Ramos (cell line): ENCODE results near the gene PRKCB.

ENCODE experiments used
- in situ Hi-C: fragments of 300-500 bp; cut with MboI; formaldehyde crosslinking; loops from one replicate; pipeline ENCODE4 v1.14.3; 2022; ENCODE audit warnings: low sequenced_read_pairs; ENCODE audit not compliant: unreplicated experiment

Gene PRKCB

DNA sequence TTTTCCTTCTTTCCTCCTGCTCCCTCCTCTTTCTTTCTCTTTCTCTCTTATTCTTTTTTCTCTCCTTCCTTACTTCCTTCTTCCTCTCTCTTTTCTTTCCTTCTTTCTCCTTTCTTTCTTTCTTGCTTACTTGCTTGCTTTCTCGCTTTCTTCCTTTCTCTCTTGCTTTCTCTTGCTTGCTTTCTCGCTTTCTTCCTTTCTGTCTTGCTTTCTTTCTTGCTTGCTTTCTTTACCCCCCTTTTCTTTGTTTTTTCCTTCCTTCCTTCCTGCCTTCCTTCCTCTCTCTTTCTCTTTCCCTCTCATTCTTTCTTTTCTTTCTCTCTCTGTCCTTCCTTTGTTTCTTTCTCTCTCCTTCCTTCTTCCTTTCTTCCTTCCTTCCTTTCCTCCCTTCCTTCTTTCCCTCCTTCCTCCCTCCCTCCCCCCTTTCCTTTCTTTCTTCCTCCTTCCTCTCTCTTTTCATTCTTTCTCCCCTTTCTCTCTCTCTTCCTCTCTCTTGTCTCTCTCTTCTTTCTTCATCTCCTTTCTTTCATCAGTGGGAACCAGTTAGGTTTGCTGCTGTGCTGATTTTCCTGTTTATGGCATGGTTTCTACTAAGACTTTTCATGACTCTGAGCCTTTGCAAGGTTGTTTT is 277.4 kb downstream of the PRKCB start:
- in situ Hi-C loops: no loop called here

DNA sequence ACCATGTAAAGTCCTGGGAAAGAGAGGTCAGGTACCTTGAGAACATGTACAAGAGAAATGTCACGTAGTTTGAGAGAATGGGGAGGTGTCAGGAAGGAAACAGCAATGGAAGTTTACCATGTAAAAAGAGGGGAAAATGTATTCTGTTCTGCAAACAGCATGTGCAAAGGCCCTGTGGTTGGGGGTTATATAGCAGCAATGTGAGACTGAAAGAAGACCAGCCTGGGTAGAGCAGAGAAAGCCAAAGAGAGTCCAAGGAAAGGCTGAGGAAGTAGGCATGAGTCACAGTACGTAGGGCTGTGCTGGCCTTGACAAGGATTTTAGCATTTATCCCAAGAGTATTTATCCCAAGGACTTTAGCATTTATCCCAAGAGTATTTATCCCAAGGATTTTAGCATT is 279.1 kb downstream of the PRKCB start:
- in situ Hi-C loops: no loop called here

DNA sequence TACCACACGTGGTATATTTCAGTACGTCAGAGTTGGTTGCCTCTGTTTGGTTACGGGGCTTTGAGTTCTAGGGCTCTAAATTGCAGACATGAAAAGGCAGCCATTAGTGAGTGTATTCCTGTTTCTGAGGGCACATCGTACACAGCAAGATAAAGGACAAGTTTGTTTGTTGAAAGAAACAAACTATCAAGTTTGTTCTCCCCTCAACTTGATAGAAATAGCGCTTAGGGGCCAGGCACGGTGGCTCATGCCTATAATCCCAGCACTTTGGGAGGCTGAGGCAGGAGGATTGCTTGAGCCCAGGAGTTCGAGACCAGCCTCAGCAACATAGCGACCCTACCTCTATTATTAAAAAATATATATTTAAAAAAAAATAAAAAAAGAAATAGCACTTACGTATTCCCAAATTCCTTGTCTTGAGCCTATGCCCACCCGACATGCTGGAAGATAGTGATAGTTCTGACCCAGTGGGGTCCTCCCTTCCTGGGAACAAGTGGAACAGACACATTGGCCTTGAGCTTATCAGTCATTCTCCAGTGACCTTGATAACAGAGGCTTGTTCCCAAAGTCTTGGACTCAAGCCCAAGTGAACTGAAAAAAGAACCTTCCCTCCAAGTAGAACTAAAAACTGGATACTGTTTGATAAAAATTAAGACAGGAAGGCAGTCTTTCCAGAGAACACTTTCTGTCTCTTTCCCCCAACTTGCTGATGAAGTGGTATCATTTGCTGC is 280.4 kb downstream of the PRKCB start:
- in situ Hi-C loops: no loop called here

DNA sequence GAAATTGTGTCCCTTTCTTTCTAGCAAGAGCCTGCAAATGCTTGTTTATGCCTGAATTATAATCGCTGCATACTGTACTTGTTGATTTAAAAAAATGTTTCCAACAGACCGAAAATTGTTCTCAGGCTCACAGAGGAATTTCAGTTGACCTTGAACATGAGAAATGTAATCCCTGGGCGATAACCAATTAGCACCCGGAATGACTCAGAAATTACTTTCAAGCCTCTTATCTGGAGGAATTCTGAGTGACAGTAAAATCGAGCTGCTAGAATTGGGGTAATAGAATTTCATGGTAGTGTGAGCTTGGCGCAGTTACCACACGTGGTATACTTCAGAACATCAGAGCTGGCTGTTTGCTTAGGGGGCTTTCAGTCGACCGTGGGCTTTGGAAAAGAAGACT is 281.2 kb downstream of the PRKCB start:
- in situ Hi-C loops: no loop called here

DNA sequence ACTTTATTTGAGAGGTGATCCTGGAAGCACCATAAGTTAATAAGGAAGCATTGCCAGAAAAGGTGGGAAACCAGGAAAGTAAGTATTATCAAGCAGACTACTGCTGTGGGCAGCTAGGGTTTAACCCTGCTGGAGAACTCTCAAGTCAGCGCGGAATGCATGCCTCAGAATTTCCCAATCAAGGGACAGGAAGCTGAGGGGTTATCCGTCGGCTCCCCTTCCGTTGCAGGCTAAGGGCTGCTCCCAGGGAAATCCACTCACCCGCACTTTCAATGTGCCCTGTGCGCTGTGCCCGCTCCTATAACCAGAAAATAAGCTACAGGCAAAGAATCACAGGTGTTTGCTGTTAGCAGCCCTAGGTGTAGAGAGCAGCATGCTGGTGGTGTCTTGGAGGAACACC is 281.9 kb downstream of the PRKCB start:
- in situ Hi-C loops: no loop called here

DNA sequence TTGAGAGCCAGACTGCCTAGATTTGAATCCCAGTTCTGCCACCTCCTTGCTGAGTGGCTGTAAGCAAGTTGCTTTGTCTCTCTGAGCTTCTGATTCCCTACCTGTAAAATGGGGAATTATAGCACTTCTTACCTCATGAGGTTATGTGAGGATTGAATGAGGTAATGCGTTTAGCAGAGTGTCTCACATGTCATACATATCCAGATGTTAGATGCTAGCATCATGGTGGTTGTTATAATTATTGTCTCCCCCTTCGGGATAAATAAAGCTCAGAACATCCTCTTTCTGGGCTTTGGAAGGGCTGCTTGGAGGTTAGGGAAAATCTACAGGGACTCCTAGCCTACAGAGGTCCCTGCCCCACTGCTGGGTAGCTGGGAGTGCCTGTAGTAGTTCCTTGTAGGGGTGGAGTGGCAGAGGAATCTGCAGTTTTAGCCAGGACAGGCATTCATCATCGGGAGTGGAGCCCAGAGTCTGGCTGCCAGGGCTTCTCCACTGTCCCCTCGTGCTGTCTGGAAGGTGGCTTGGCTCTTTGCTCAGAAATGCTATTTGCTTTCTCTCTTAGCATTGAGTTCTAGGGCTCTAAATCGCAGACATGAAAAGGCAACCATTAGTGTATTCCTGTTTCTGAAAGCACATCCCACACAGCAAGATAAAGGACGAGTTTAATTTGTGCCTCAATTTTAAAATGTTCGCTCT is 282.5 kb downstream of the PRKCB start:
- in situ Hi-C loops: no loop called here

DNA sequence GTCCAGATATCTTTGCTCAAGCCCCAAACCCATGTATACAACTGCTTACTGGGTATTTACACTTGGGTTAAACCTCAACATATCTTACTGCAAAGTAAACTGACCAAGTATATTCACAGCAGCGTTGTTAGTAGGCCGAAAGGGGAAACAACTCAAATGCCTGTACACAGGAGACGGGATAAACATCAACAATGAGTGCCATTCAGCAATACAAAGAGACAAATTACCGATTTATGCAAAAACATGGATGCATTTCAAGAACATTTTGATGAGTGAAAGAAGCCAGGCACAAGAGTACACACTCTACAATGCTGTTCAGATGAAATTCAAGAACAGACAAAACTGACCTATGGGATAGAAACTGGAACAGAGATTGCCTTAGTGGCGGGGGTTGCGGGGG is 284.0 kb downstream of the PRKCB start:
- in situ Hi-C loops: no loop called here

DNA sequence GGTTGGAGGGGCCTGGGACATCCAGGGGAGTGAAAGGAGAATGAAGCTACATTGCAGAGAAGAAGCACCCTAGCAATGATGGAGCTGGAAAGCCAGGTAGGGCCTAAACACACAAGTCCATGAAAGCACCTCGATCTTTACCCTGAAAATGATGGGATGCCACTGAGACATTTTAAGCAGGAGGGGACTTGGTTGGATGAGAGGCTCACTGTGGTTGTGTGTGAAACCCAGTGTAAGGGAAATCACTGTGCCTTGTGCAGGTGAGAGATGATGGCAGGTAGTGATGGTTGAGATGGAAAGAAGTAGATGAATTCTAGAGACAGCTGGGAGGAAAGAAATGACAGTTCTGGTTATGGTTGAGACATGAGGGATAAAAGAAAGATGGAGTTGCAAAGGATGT is 287.5 kb downstream of the PRKCB start:
- in situ Hi-C loops: no loop called here

DNA sequence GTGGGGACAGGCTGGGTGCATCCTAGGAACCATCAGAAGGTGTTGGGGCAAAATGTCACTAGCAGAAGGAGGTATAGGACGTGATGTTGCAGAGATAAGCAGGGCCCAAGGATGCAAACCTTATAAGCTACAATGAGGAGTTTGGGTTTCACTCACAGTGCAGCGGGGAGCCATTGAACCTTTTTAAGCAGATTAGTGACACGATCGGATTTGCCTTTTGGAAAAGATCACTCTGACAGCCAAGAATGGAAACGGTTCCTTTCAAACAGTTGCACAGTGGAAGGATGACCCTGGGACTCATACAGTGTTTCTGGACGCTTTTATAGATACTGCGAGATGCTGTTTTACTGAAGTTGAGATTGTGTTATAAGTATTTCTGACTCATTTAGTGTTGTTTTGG is 288.5 kb downstream of the PRKCB start:
- in situ Hi-C loops: no loop called here

DNA sequence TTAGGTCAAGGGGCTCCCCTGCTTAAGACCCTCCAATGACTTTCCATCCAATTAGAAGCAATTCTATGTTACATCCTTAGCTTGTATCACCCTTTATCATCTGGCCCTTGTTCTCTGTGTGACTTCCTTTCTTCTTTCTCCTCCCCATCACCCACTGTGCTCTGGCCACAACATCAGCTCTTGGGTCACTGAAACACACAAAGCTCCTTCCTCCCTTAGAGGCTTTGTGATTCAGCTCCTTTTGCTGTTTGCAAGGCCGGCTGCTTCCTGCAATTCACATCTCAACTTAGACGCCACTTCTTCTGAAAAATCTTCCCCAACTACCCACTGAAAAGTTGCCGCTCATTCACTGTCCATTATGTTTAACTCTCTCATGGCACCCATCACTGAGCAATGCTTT is 289.4 kb downstream of the PRKCB start:
- in situ Hi-C loops: no loop called here

DNA sequence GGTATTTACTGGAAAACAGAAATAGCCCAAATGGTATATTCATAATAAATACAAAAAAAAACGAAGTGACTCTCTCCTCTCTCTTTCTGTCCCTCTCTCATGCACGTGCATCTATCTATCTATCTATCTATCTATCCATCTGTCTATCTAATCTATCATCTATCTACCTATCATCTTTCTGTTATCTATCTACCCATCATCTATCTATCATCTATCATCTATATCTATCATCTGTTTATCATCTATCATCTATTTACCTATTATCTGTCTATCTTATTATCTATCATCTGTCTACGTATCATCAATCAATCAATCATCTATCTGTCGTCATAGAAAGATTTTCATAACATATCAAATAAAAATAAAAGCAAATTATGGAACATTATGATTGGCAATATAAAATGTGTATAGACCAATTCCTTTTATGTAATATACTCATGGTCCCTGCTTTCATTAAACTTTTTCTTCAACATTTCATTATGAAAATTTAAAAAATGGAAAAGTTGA is 293.7 kb downstream of the PRKCB start:
- in situ Hi-C loops: no loop called here

DNA sequence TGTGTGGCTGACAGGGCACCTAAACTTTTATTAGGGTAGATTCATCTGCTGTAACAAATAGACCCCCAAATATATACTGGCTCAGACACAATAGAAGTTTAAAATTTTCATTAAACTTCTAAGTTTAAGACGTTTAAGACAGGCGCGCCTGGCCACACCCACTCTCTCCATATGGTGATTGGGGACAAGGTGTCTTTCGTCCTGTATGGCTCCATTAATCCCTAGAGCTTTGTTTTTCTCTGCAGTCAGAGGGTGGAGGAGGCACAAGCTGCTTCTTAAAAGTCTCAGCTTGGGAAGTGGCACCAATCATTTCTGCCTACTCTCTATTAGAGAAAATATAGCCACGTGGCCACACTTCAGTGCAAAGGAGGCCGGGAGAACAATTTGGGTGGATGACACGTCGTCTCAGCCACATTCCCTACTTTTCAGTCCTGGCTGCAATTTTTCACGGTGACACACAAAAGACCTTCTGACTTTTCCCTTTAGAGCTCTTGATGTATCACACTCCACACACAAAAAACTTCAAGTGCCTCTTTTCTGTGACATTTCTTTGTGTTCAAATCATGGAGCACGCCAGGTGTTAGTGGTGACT is 294.8 kb downstream of the PRKCB start:
- in situ Hi-C loops: no loop called here

DNA sequence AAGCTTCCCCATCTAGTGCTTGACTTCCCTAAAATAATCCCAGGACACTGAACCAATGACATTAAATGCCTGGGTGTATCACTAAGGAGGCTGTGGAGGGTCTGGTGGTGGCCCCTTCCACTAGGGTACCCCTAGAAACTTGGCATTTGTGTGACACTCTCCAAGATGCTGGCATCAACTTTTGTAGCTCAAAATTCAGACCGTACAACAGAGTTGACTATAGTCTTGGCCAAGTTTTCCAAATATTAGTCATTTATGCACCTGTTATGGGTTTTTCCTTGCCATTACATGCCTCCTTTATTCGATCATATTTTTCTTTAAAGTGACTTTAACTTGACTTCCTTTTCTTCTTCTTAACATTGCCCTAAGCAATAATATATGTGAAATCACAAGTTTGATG is 295.5 kb downstream of the PRKCB start:
- in situ Hi-C loops: no loop called here

DNA sequence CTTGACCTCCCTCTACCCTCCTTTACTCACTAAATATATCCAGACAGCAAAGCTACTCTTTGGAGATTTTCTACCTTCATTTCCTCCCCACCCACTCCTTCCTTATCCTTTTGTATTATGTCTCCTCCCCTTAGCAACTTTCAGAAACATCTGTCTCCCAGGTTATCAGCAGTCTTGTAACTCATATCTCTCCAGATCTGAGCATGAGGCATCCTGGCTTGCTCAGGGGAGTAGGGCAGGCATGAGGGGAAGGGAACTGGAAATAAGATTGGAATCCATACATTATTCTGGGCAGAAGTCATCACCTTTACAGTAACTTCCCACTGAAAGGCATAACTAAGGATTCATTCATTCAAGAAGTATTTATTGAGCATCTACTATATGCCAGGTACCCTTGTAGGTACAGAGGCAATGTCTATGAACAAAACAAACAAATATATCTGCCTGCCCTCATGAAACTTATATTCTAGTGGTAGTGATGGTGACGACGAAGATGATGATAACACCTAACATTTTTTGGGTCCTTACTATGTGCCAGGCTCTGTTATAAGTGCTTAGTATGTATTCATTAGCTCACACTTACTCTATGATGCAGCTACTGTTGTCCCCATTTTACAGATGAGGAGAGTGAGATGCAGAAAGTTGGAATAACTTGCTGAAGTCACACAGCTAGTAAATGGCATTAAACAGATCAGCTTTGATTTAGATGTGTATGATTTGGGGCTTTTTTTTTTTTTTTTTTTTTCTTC is 296.4 kb downstream of the PRKCB start:
- in situ Hi-C loops: no loop called here

DNA sequence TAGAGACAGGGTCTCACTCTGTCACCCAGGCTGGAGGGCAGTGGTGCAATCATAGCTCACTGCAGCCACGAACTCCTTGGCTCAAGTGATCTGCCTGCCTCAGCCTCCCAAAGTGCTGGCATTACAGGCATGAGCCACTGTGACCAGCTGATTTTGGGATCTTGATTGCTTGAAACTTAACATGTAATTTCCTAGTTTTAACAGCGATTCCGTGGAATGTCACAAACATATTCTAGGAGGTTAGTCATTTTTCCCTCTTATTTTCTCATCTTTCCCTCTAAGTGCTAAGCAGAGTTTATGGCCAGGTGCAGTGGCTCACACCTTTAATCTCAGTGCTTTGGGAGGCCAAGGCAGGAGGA is 297.0 kb downstream of the PRKCB start:
- in situ Hi-C loops: no loop called here

DNA sequence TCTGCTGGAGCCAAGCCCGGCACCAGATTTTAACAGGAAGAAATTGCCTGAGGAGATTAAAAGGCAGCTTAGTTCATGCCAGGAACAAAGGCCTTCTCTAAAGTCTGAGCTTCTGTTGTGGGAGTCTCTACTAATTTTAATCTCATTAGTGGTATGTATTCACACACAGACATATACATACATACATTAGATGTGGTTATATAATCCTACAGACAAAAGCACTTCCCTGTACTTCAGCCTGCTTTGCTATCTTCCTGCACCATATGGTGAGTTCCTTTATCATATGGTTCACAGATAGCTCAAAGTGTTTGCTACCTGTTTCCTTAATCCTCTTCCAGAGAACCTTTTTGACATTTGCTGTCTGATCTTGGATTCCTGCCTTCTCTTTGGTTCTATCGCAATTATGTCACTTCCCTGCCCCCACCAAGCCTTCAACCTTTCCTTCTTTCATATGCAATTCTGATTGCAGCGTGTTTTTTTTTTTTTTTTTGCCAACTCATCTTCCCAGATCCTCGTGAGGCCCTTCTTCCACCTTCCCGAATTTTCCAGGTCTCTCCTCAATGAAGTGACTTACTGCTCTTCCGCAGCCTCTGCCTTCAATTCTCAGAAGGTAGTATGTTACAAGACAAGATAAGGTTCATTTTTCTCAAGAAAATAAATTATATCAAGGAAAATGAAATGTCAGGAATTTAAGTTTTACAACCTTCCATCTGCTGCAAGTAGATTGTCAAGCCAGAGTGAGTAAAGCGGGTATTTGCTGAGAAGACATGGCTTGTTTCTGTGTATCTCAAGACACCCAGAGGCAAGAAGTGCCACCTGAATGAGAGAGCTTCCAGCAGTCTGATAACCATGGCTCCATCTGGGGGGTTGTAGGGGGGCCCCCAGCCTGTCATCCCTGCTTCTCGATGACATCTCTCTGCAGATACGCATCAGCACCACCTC is 300.1 kb downstream of the PRKCB start:
- in situ Hi-C loops: no loop called here

DNA sequence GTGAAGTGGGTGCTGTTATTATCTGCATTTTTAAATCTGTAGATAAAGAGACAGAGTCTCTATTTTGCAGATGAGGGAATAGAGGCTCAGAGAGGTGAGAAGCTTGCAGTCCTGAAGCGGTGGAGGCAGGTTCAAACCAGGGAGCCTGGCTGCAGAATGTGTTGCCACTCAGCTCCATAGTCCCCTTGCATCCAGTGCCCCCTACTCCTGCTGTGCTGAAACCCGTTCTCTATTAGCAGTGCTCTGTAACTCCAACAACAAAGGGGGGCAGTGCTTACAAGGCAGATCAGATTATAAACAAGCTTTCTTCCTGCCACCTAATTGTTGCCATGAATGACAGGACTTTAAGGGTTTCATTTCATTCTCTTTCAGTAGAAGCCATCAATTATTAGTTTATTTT is 302.2 kb downstream of the PRKCB start:
- in situ Hi-C loops: no loop called here

DNA sequence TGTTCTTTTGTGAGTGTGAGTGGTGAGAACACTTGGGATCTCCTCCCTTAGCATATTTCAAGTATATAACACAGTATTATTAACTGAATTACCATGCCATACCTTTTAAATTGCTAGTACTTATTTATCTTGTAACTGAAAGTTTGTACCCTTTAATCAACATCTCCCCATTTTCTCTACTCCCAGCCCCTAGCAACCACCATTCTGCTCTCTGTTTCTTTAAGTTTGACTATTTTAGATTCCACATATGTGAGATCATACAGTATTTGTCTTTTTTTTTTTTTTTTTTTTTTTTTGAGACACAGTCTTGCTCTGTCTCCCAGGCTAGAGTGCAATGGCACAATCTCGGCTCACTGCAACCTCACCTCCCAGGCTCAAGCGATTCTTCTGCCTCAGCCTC is 302.8 kb downstream of the PRKCB start:
- in situ Hi-C loops: no loop called here

DNA sequence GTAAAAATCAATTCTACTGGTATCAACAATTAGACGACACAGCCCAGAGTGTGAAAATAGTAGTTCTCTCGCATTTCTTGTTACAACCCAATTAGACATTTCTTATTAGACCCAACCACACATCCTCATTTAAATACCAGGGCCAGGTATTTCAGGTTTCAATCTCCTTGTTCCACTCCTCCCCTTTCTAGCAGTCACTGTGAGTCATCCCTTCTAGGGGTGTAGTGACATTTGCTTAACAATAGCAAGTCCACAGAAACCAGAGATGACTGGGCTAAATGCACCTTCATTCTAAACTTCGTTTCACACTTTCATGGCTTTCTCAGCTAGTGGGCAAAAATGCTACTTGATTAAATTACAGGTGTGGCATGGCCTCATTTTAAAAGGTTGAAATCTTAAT is 303.5 kb downstream of the PRKCB start:
- in situ Hi-C loops: no loop called here
